Heart left ventricle (tissue), 13 donors: Measurements from ENCODE around the gene TGFB1.

Experiments used
- CTCF ChIP-seq, 12 donors: fragments of 200-600 bp; sonication (generic) in 4 of 12; IDR thresholded peaks; one replicate each; pipeline versions ENCODE4 v1.5.0 to v1.8.0; 2018 to 2022; ENCODE audit warnings: antibody characterized with exemption in 12 of 12, mild to moderate bottlenecking in 5 of 12
- POLR2A ChIP-seq, 2 donors: fragments of 450-650 bp; IDR thresholded peaks; one replicate each; pipeline ENCODE4 v1.6.1; 2017; ENCODE audit warnings: antibody characterized with exemption in 2 of 2, mild to moderate bottlenecking in 2 of 2, moderate library complexity in 2 of 2
- donor health status: ischemic (EF 13 %, LVEDD 7.1; RV severe dilation, severe dysfunction).
- donor health status: DM: no; HTN: yes; CAD: no.
- donor health status: DM: no; HTN: no; CAD: no.
- donor health status: ischemic (EF 25% LVEDD 6.9; RV normal size, moderate dysfunction).
- donor health status: ischemic (EF 25% LVEDD 5.7; RV mildly dilated, moderate dysfunction).
- donor health status: ischemic (EF 35%, LVEDD 5.7; RV mildly dilated, moderate dysfunction).
- donor health status: nonischemic (EF 11% LVEDD 7.7; RV severe dilation, severe dysfunction).
- donor health status: DM: yes; HTN: yes; CAD: no.
- donor health status: PGD.
- donor health status: ischemic (EF 29% LVEDD 5.4; RV normal size, mild dysfunction).
- donor health status: nonischemic (EF 23%, LVEDD 6.1; RV moderate dilation, normal function).

GRCh38 chr19:41324921-41325639 lies 28.6 kb downstream of the TGFB1 start:
- TF ChIP-seq CTCF (IDR thresholded peaks at IDR 0.05) (no peak), POLR2A (IDR thresholded peaks at IDR 0.05) (peak in 1 of 2 donors; percentile 42)
